GM23338 (cell line): Measurements from ENCODE around the gene ZNF518B. TPM values are rescaled to one million over a fixed set of nuclear protein-coding genes. Genes with fewer than 3 reads are reported as not detected.

ENCODE experiments used
- ATAC-seq: fragments of 200-7000 bp; cut with Tn5 transposase; 3 replicates; pipeline ENCODE4 v1.9.1; 2020
- DNase-seq: peaks from one replicate; pipeline ENCODE4 v3.0.0-alpha.2; 2015; ENCODE audit warnings: low spot score
- H2AFZ ChIP-seq: fragments of 200-600 bp; sonication (generic); 2 replicates; pipeline ENCODE4 v1.8.0; 2016; ENCODE audit warnings: antibody characterized with exemption, mild to moderate bottlenecking, moderate library complexity
- H3F3A ChIP-seq: fragments of 200-600 bp; sonication (generic); replicated peaks from 2 replicates; pipeline ENCODE4 v1.8.0; 2017; ENCODE audit warnings: antibody characterized with exemption, mixed run types, low read depth
- H3K27ac ChIP-seq: fragments of 200-600 bp; sonication (generic); 2 replicates; pipeline ENCODE4 v1.6.1; 2016; ENCODE audit warnings: low read depth
- H3K27me3 ChIP-seq: fragments of 200-600 bp; sonication (generic); 2 replicates; pipeline ENCODE4 v1.8.0; 2016; ENCODE audit warnings: mild to moderate bottlenecking, mixed run types, moderate library complexity; ENCODE audit not compliant: insufficient read depth
- H3K36me3 ChIP-seq: fragments of 200-600 bp; sonication (generic); 2 replicates; pipeline ENCODE4 v1.8.0; 2016; ENCODE audit warnings: mild to moderate bottlenecking; ENCODE audit not compliant: insufficient read depth
- H3K4me1 ChIP-seq: fragments of 200-600 bp; sonication (generic); 2 replicates; pipeline ENCODE4 v1.8.0; 2016; ENCODE audit warnings: mild to moderate bottlenecking, moderate library complexity; ENCODE audit not compliant: insufficient read depth
- H3K4me2 ChIP-seq: fragments of 200-600 bp; sonication (generic); 2 replicates; pipeline ENCODE4 v1.7.1; 2017; ENCODE audit warnings: mixed run types
- H3K4me3 ChIP-seq: fragments of 200-600 bp; sonication (generic); 2 replicates; pipeline ENCODE4 v1.6.1; 2016; ENCODE audit warnings: mixed run types
- H3K79me2 ChIP-seq: fragments of 200-600 bp; sonication (generic); replicated peaks from 2 replicates; pipeline ENCODE4 v1.8.0; 2017; ENCODE audit warnings: mild to moderate bottlenecking; ENCODE audit not compliant: insufficient read depth
- H3K9me2 ChIP-seq: fragments of 200-600 bp; sonication (generic); 2 replicates; pipeline ENCODE4 v1.8.0; 2017; ENCODE audit not compliant: insufficient read depth
- H4K20me1 ChIP-seq: fragments of 200-600 bp; sonication (generic); replicated peaks from 2 replicates; pipeline ENCODE4 v1.8.0; 2017; ENCODE audit warnings: mild to moderate bottlenecking; ENCODE audit not compliant: insufficient read depth
- H3K27ac Mint-ChIP-seq: 2 replicates; pipeline ENCODE4 v1.8.0; 2020; ENCODE audit warnings: inconsistent platforms, mild to moderate bottlenecking, moderate library complexity, mixed read lengths
- H3K27me3 Mint-ChIP-seq: 3 replicates; pipeline ENCODE4 v1.8.0; 2022; ENCODE audit warnings: low read depth, mild to moderate bottlenecking, moderate library complexity, mixed read lengths, inconsistent platforms; ENCODE audit not compliant: insufficient read depth, poor library complexity
- H3K36me3 Mint-ChIP-seq: 3 replicates; pipeline ENCODE4 v1.8.0; 2021; ENCODE audit warnings: low read depth, mild to moderate bottlenecking, inconsistent platforms, moderate library complexity, mixed read lengths
- H3K4me1 Mint-ChIP-seq: 3 replicates; pipeline ENCODE4 v1.8.0; 2020; ENCODE audit warnings: mild to moderate bottlenecking, inconsistent platforms, mixed read lengths
- H3K4me3 Mint-ChIP-seq: 3 replicates; pipeline ENCODE4 v1.8.0; 2021; ENCODE audit warnings: moderate library complexity, mild to moderate bottlenecking, inconsistent platforms, mixed read lengths
- H3K9me3 Mint-ChIP-seq: 3 replicates; pipeline ENCODE4 v1.8.0; 2020; ENCODE audit warnings: moderate library complexity, mild to moderate bottlenecking, inconsistent platforms, mixed read lengths
- CREB1 ChIP-seq: fragments of 250-450 bp; sonication (Bioruptor Pico); IDR thresholded peaks from 2 replicates; pipeline ENCODE4 v1.5.0; 2020; ENCODE audit warnings: low read depth, mild to moderate bottlenecking, moderate library complexity
- CTCF ChIP-seq, 2 experiments: fragments of 200-600 bp in 1 of 2; sonication (generic) in 1 of 2; conservative IDR thresholded peaks; 2 replicates each; pipeline versions ENCODE4 v1.5.1 to v1.6.1; 2016 to 2017; ENCODE audit warnings: antibody characterized with exemption in 2 of 2, low read depth in 2 of 2, mild to moderate bottlenecking in 2 of 2, moderate library complexity in 1 of 2
- ETS1 ChIP-seq: IDR thresholded peaks from 2 replicates; pipeline ENCODE4 v1.6.1; 2016; ENCODE audit warnings: antibody characterized with exemption
- EZH2phosphoT487 ChIP-seq: fragments of 200-600 bp; sonication (generic); IDR thresholded peaks from one replicate; pipeline ENCODE4 v1.8.1; 2018; ENCODE audit warnings: antibody characterized with exemption; ENCODE audit not compliant: unreplicated experiment
- JUNB ChIP-seq: IDR thresholded peaks from one replicate; pipeline ENCODE4 v1.6.1; 2016; ENCODE audit warnings: antibody characterized with exemption; ENCODE audit not compliant: unreplicated experiment
- NANOG ChIP-seq: IDR thresholded peaks from 2 replicates; pipeline ENCODE4 v1.6.1; 2016; ENCODE audit warnings: antibody characterized with exemption, borderline replicate concordance
- POLR2AphosphoS5 ChIP-seq: IDR thresholded peaks from 2 replicates; pipeline ENCODE4 v1.6.1; 2016; ENCODE audit warnings: antibody characterized with exemption, low read depth
- REST ChIP-seq: IDR thresholded peaks from one replicate; pipeline ENCODE4 v1.6.1; 2018; ENCODE audit warnings: antibody characterized with exemption; ENCODE audit not compliant: unreplicated experiment
- ZNF114 ChIP-seq: fragments of 250-450 bp; sonication (Bioruptor Pico); IDR thresholded peaks from 2 replicates; pipeline ENCODE4 v1.5.0; 2020; ENCODE audit warnings: mild to moderate bottlenecking, moderate library complexity
- ZNF331 ChIP-seq: fragments of 250-450 bp; sonication (Bioruptor Pico); IDR thresholded peaks from 2 replicates; pipeline ENCODE4 v1.5.0; 2020; ENCODE audit warnings: low read depth, mild to moderate bottlenecking, moderate library complexity
- ZNF462 ChIP-seq: fragments of 250-450 bp; sonication (Bioruptor Pico); IDR thresholded peaks from 2 replicates; pipeline ENCODE4 v1.5.0; 2020; ENCODE audit warnings: mild to moderate bottlenecking, moderate library complexity
- polyA plus RNA-seq: library from polyadenylated mRNA; unstranded; fragments of >200 nt; fragmentation: Nextera tagmentation; extraction: Ambion mirVana; gene quantifications from 2 replicates; pipeline ENCODE4 v1.2.1, GENCODE V29; 2016
- total RNA-seq: library from RNA; depleted of rRNA; stranded (reverse); fragments of >200 nt; shearing (Covaris generic); gene quantifications from 2 replicates; pipeline ENCODE4 v1.2.3, GENCODE V29; 2014

ZNF518B gene
- total and polyA plus RNA-seq, 2 experiments from 2014 or later = 2.9 to 10.8 TPM

- no peak for TF ChIP-seq REST
These were observed 8.2 kb downstream of the ZNF518B start (continued) for GRCh38 chr4:10448991-10449390.

- no peak overlapping the region for H3K4me3 ChIP-seq
- ATAC-seq (no peak), DNase-seq (no peak)
- H3F3A ChIP-seq = no peaks in the 10 kb centered on the region
- H2AFZ ChIP-seq = no peak overlapping the region
- peaks cover 10% of the 10 kb centered on the region for H3K4me1 Mint-ChIP-seq
- H3K27me3 Mint-ChIP-seq = no peaks in the 10 kb centered on the region
- H4K20me1 ChIP-seq = no peaks in the 10 kb centered on the region
- H3K79me2 ChIP-seq = no peaks in the 10 kb centered on the region
- no peaks in the 10 kb centered on the region; the same call in 1 of the 2 replicates for H3K36me3 ChIP-seq
- no peak overlapping the region for H3K27ac ChIP-seq
- no peaks in the 10 kb centered on the region for H3K9me3 Mint-ChIP-seq
- H3K27ac Mint-ChIP-seq = no peak overlapping the region
- H3K4me3 Mint-ChIP-seq = no peak overlapping the region
- no peaks in the 10 kb centered on the region for H3K27me3 ChIP-seq
- H3K4me1 ChIP-seq = peaks cover 10% of the 10 kb centered on the region; the same call in 1 of the 2 replicates
- H3K9me2 ChIP-seq = no peaks in the 10 kb centered on the region
- peaks cover 35% of the 10 kb centered on the region; the same call in 2 of the 3 replicates for H3K36me3 Mint-ChIP-seq
- no peak overlapping the region for H3K4me2 ChIP-seq
- TF ChIP-seq ZNF462 (CRISPR knock-in tag) (no peak), JUNB (no peak), CTCF (conservative IDR thresholded peaks at IDR 0.05; ENCODE audit: low read depth in 2 of 2) (no peak), ZNF331 (no peak), NANOG (no peak), POLR2AphosphoS5 (no peak), EZH2phosphoT487 (no peak), ETS1 (no peak), ZNF114 (CRISPR knock-in tag) (no peak), CREB1 (no peak)
These were observed 14.2 kb downstream of the ZNF518B start for GRCh38 chr4:10442976-10443375.
